Measurements from ENCODE around the gene CDH6. TPM values are rescaled to one million over a fixed set of nuclear protein-coding genes. Genes with fewer than 3 reads are reported as not detected.

Gene CDH6
- total RNA-seq, 1 donor from 2014 or later: 7.2 TPM

DNA sequence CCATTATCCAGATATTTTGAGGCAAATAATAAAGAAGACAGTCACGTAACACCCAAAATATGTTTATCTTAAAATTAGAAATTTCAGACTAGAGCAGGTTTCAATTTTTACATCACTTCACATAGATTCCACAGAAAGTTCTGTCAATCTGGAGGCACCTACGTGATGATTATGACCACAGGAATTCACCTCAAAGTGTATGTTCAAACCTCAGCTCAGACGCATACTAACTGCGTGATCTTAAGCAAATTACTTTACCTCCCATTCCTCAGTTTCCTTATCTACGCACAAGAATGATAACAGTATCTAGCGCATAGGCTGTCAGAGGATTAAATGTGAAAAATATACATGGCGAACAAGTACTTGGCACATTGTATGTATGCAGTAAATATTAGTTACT is 5.9 kb upstream of the CDH6 start:
- Histone ChIP-seq H3K4me3 (no peak overlapping the region), H3K4me1 (no peaks in the 10 kb centered on the region), H3K27me3 (ENCODE audit: low read depth) (no peaks in the 10 kb centered on the region), H3K27ac (no peak overlapping the region), H3K9me3 (no peaks in the 10 kb centered on the region), H3K36me3 (no peaks in the 10 kb centered on the region)
- TF ChIP-seq, protein P1, sequence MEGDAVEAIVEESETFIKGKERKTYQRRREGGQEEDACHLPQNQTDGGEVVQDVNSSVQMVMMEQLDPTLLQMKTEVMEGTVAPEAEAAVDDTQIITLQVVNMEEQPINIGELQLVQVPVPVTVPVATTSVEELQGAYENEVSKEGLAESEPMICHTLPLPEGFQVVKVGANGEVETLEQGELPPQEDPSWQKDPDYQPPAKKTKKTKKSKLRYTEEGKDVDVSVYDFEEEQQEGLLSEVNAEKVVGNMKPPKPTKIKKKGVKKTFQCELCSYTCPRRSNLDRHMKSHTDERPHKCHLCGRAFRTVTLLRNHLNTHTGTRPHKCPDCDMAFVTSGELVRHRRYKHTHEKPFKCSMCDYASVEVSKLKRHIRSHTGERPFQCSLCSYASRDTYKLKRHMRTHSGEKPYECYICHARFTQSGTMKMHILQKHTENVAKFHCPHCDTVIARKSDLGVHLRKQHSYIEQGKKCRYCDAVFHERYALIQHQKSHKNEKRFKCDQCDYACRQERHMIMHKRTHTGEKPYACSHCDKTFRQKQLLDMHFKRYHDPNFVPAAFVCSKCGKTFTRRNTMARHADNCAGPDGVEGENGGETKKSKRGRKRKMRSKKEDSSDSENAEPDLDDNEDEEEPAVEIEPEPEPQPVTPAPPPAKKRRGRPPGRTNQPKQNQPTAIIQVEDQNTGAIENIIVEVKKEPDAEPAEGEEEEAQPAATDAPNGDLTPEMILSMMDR (IDR thresholded peaks at IDR 0.05): no peak
- DNase-seq (no peak), ATAC-seq (no peak)
- intact Hi-C loops (cut with DNase I): no loop called here

DNA sequence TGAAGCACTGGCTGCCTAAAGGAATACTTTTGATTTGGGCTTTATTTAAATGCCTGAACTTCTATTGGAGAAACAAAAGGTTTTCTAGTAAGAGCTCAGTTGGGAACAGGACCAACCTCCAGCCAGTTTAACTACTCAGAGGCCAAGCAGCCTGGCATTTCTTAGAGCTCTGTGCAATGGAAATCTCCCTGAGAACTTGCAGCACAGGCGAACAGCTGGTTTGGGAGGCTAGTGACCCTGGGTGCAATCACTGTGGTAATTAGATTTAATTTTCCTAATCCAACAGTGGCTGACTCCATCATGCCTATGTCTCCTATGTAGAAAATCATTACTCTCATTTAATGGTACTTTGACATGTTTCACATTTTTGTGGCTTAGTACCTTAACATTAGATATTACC is 1.0 kb upstream of the CDH6 start:
- no peak overlapping the region for H3K4me3 ChIP-seq
- TF ChIP-seq, protein P1 (IDR thresholded peaks at IDR 0.05): no peak
- ATAC-seq (no peak), DNase-seq (no peak)
- no peaks in the 10 kb centered on the region for H3K9me3 ChIP-seq
- H3K27ac ChIP-seq: no peak overlapping the region
- peaks cover 31% of the 10 kb centered on the region for H3K27me3 ChIP-seq (ENCODE audit: low read depth)
- intact Hi-C loops (cut with DNase I): no loop called here
- no peaks in the 10 kb centered on the region for H3K36me3 ChIP-seq
- H3K4me1 ChIP-seq: peaks cover 12% of the 10 kb centered on the region

DNA sequence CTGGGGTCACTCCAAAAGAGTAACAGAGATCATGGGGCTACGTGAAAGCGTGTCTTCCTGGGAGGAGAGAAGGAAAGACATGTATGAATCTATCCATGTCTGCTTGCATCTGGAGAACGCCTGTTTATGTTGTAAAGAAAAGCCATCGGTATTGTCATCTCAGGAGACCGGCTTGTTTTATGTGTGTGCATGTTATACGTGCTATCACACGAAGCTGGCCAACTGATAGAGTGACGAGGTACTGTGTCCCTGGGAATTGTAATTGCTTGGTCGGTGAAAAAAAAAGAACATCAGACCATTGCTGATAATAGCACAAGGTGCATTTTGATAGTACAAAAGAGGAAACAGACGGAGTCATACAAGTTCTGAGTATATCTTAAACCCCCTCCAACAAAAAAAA is 370 bp upstream of the CDH6 start:
- ATAC-seq (no peak), DNase-seq (no peak)
- Histone ChIP-seq H3K27me3 (ENCODE audit: low read depth) (peaks cover 31% of the 10 kb centered on the region), H3K27ac (peak overlapping the region; percentile 44), H3K4me3 (peak overlapping the region; percentile 49), H3K4me1 (peaks cover 12% of the 10 kb centered on the region), H3K9me3 (no peaks in the 10 kb centered on the region), H3K36me3 (no peaks in the 10 kb centered on the region)
- intact Hi-C loops (cut with DNase I): no loop called here
- TF ChIP-seq, protein P1 (IDR thresholded peaks at IDR 0.05): no peak

DNA sequence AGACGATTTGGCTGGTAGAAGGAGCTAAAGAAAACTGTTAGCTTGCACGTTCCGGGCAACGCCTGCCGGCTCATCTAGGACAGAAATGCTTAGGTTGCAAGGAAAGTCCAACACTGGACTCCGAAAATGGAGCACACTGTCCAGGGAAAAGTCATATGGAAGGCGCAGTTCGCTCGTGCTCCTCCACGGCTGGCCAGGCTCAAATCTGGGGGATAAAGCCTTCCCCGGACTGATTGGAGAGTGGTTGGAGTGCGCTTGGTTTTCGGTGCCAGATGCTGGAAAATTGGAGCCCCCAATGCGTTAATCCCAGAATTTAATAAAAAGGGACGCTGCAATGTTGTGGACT is 955 bp downstream of the CDH6 start:
- peak overlapping the region; percentile 44 for H3K27ac ChIP-seq
- DNase-seq: no peak
- peaks cover 12% of the 10 kb centered on the region for H3K4me1 ChIP-seq
- H3K36me3 ChIP-seq: no peaks in the 10 kb centered on the region
- no peak for ATAC-seq
- H3K27me3 ChIP-seq (ENCODE audit: low read depth): peaks cover 31% of the 10 kb centered on the region
- H3K9me3 ChIP-seq: no peaks in the 10 kb centered on the region
- TF ChIP-seq, protein P1 (IDR thresholded peaks at IDR 0.05): no peak
- intact Hi-C loops (cut with DNase I): no loop called here
- H3K4me3 ChIP-seq: peak overlapping the region; percentile 49

DNA sequence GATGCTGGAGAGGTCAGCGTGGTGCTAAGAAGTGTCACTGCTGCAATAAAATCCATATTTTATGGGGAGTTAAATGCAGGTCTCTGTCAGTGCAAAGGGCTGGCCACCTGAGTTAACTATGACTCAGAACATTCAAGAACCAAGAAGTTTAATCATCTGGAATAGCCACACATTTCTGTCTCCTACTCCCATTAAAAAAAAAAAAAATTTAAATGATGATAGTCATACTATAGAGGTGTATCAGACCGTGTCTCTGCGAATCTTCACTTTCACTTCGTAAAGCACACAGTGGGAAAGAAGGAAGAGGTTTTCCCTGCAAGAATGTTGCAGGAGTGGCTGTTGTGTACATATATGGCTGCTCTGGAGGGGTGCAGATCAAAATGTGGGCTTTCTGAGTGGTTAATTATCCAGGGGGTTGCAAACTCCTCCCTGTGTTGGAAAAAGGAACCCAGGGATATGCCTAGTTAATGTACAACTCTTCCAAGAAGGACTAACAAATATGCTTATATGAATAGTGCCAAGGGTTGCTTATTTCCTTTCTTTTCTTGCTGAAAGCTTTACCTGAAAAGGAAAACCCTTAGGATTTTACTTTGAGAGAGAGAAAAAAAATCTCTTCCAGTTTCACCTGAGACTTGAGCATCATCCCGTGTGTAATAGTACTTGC is 1.5 kb downstream of the CDH6 start:
- Histone ChIP-seq H3K27ac (no peak overlapping the region), H3K4me1 (peaks cover 12% of the 10 kb centered on the region), H3K36me3 (no peaks in the 10 kb centered on the region), H3K4me3 (peak overlapping the region; percentile 49), H3K27me3 (ENCODE audit: low read depth) (peaks cover 31% of the 10 kb centered on the region), H3K9me3 (no peaks in the 10 kb centered on the region)
- TF ChIP-seq, protein P1 (IDR thresholded peaks at IDR 0.05): no peak
- intact Hi-C loops (cut with DNase I): no loop called here
- no peak for DNase-seq
- no peak for ATAC-seq

All from lower lobe of right lung (tissue), 2 donors.